Ascending aorta (tissue), 2 donors: ENCODE data around the gene ALDH3A2. TPM values are rescaled to one million over a fixed set of nuclear protein-coding genes. Genes with fewer than 3 reads are reported as not detected.

Experiments
- DNase-seq, 2 donors: peaks; one replicate each; pipeline ENCODE4 v3.0.0-alpha.2; 2019; ENCODE audit warnings: low spot score in 2 of 2
- H3K27ac ChIP-seq, 2 donors: fragments of 200-600 bp; sonication (generic); one replicate each; pipeline ENCODE4 v1.5.1; 2016 to 2017; ENCODE audit warnings: mild to moderate bottlenecking in 1 of 2
- H3K27me3 ChIP-seq: fragments of 200-600 bp; sonication (generic); one replicate; pipeline ENCODE4 v1.5.1; 2017
- H3K36me3 ChIP-seq, 2 donors: fragments of 200-600 bp; sonication (generic); one replicate each; pipeline ENCODE4 v1.5.1; 2016
- H3K4me1 ChIP-seq, 2 donors: fragments of 200-600 bp; sonication (generic); one replicate each; pipeline ENCODE4 v1.5.1; 2016 to 2017; ENCODE audit warnings: mild to moderate bottlenecking in 1 of 2
- H3K4me3 ChIP-seq, 2 donors: fragments of 200-600 bp; sonication (generic); one replicate each; pipeline ENCODE4 v1.5.1; 2016 to 2017; ENCODE audit warnings: mild to moderate bottlenecking in 1 of 2
- H3K9me3 ChIP-seq, 2 donors: fragments of 200-600 bp; sonication (generic); one replicate each; pipeline ENCODE4 v1.5.1; 2016
- CTCF ChIP-seq, 3 experiments: fragments of 200-600 bp in 2 of 3; fragments of 450-650 bp in 1 of 3; sonication (generic) in 2 of 3; IDR thresholded peaks; one replicate each; pipeline ENCODE4 v1.5.1; 2016 to 2019; ENCODE audit warnings: antibody characterized with exemption in 3 of 3, mild to moderate bottlenecking in 1 of 3, moderate library complexity in 1 of 3
- intact Hi-C: fragments of 100-400 bp; cut with DNase I; formaldehyde crosslinking; loops from one replicate; pipeline ENCODE4 v1.15.1; 2023
- total RNA-seq: library from RNA; depleted of rRNA; stranded (reverse); fragments of >200 nt; gene quantifications from one replicate; pipeline ENCODE4 v1.1.0, GENCODE V29; 2016

ALDH3A2 gene
- total RNA-seq, 1 donor from 2014 or later = 189 TPM

- DNase-seq = no peak
- Histone ChIP-seq H3K27me3 (no peaks in the 10 kb centered on the region), H3K9me3 (no peaks in the 10 kb centered on the region), H3K4me3 (no peak overlapping the region), H3K27ac (no peak overlapping the region), H3K36me3 (no peaks in the 10 kb centered on the region), H3K4me1 (no peaks in the 10 kb centered on the region)
- no peak for TF ChIP-seq CTCF (IDR thresholded peaks at IDR 0.05)
- intact Hi-C loops = no loop called here
Measured at GRCh38 chr17:19717031-19717360, 68.4 kb downstream of the ALDH3A2 start.

GRCh38 chr17:19717411-19717908 is 68.9 kb downstream of the ALDH3A2 start:
- no peak overlapping the region for H3K4me3 ChIP-seq
- no peaks in the 10 kb centered on the region for H3K27me3 ChIP-seq
- intact Hi-C loops = no loop called here

GRCh38 chr17:19718041-19718612 is 69.6 kb downstream of the ALDH3A2 start:
- H3K4me3 ChIP-seq = no peak overlapping the region
- intact Hi-C loops = no loop called here
- no peak for TF ChIP-seq CTCF (IDR thresholded peaks at IDR 0.05)

More at GRCh38 chr17:19717411-19717908, 68.9 kb downstream of the ALDH3A2 start:
- no peak for DNase-seq
- Histone ChIP-seq H3K27ac (no peak overlapping the region), H3K36me3 (no peaks in the 10 kb centered on the region), H3K9me3 (no peaks in the 10 kb centered on the region), H3K4me1 (no peaks in the 10 kb centered on the region)
- TF ChIP-seq CTCF (IDR thresholded peaks at IDR 0.05) = no peak

GRCh38 chr17:19718613-19719354 is 70.2 kb downstream of the ALDH3A2 start:
- H3K4me3 ChIP-seq = no peak overlapping the region
- no peak for DNase-seq
- no peak overlapping the region for H3K27ac ChIP-seq
- intact Hi-C loops = no loop called here
- no peaks in the 10 kb centered on the region for H3K9me3 ChIP-seq
- no peaks in the 10 kb centered on the region for H3K27me3 ChIP-seq
- H3K4me1 ChIP-seq = no peaks in the 10 kb centered on the region
- no peak for TF ChIP-seq CTCF (IDR thresholded peaks at IDR 0.05)
- H3K36me3 ChIP-seq = no peaks in the 10 kb centered on the region

More at GRCh38 chr17:19718041-19718612, 69.6 kb downstream of the ALDH3A2 start:
- no peak for DNase-seq
- Histone ChIP-seq H3K9me3 (no peaks in the 10 kb centered on the region), H3K4me1 (no peaks in the 10 kb centered on the region), H3K27ac (no peak overlapping the region), H3K27me3 (no peaks in the 10 kb centered on the region), H3K36me3 (no peaks in the 10 kb centered on the region)

GRCh38 chr17:19719355-19720209 is 71.0 kb downstream of the ALDH3A2 start:
- intact Hi-C loops = no loop called here

More at GRCh38 chr17:19719355-19720209, 71.0 kb downstream of the ALDH3A2 start:
- no peak for TF ChIP-seq CTCF (IDR thresholded peaks at IDR 0.05)
- Histone ChIP-seq H3K4me1 (no peaks in the 10 kb centered on the region), H3K4me3 (no peak overlapping the region), H3K27me3 (no peaks in the 10 kb centered on the region), H3K36me3 (no peaks in the 10 kb centered on the region), H3K27ac (no peak overlapping the region), H3K9me3 (no peaks in the 10 kb centered on the region)
- DNase-seq = no peak
